BE2C (cell line): Measurements from ENCODE around the gene KAZN.

Experiments used
- DNase-seq: peaks from one replicate; pipeline ENCODE4 v3.0.0-alpha.2; 2020
- H3K27me3 ChIP-seq: fragments of 250-450 bp; sonication (Bioruptor Pico); 2 replicates; pipeline ENCODE4 v1.5.1; 2020; ENCODE audit warnings: mild to moderate bottlenecking
- H3K36me3 ChIP-seq: fragments of 250-450 bp; sonication (Bioruptor Pico); 2 replicates; pipeline ENCODE4 v1.5.1; 2020; ENCODE audit warnings: mild to moderate bottlenecking
- H3K4me1 ChIP-seq: fragments of 250-450 bp; sonication (Bioruptor Pico); 2 replicates; pipeline ENCODE4 v1.5.1; 2020
- H3K4me3 ChIP-seq: 2 replicates; pipeline ENCODE4 v1.5.1; 2011; ENCODE audit warnings: low read depth, low read length
- H3K9me3 ChIP-seq: fragments of 250-450 bp; sonication (Bioruptor Pico); 2 replicates; pipeline ENCODE4 v1.5.1; 2020
- CTCF ChIP-seq: IDR thresholded peaks from 2 replicates; pipeline ENCODE4 v1.5.1; 2012; ENCODE audit warnings: mild to moderate bottlenecking, low read depth, low read length

Gene KAZN

GRCh38 chr1:14846688-14847087, 248.2 kb downstream of the KAZN start:
- Histone ChIP-seq H3K4me1 (no peaks in the 10 kb centered on the region), H3K36me3 (no peaks in the 10 kb centered on the region), H3K9me3 (no peaks in the 10 kb centered on the region), H3K4me3 (no peak overlapping the region), H3K27me3 (no peaks in the 10 kb centered on the region)
- DNase-seq: no peak
- no peak for TF ChIP-seq CTCF

- Histone ChIP-seq H3K36me3 (no peaks in the 10 kb centered on the region), H3K4me1 (no peaks in the 10 kb centered on the region), H3K27me3 (no peaks in the 10 kb centered on the region), H3K9me3 (no peaks in the 10 kb centered on the region), H3K4me3 (no peak overlapping the region)
- DNase-seq: no peak
- no peak for TF ChIP-seq CTCF
These were observed 249.7 kb downstream of the KAZN start for GRCh38 chr1:14848203-14848602.

GRCh38 chr1:14848625-14849024, 250.1 kb downstream of the KAZN start:
- Histone ChIP-seq H3K4me3 (no peak overlapping the region), H3K4me1 (no peaks in the 10 kb centered on the region)

GRCh38 chr1:14849038-14849437, 250.6 kb downstream of the KAZN start:
- no peak for TF ChIP-seq CTCF
- no peaks in the 10 kb centered on the region for H3K36me3 ChIP-seq
- H3K27me3 ChIP-seq: no peaks in the 10 kb centered on the region
- no peaks in the 10 kb centered on the region for H3K9me3 ChIP-seq
- H3K4me1 ChIP-seq: no peaks in the 10 kb centered on the region
- no peak for DNase-seq
- H3K4me3 ChIP-seq: no peak overlapping the region

More at GRCh38 chr1:14848625-14849024, 250.1 kb downstream of the KAZN start:
- H3K9me3 ChIP-seq: no peaks in the 10 kb centered on the region
- no peaks in the 10 kb centered on the region for H3K36me3 ChIP-seq
- no peak for DNase-seq
- TF ChIP-seq CTCF: no peak
- no peaks in the 10 kb centered on the region for H3K27me3 ChIP-seq

GRCh38 chr1:14850563-14850962, 252.1 kb downstream of the KAZN start:
- no peaks in the 10 kb centered on the region for H3K27me3 ChIP-seq
- no peak overlapping the region for H3K4me3 ChIP-seq
- no peak for DNase-seq
- no peaks in the 10 kb centered on the region for H3K9me3 ChIP-seq
- TF ChIP-seq CTCF: no peak
- no peaks in the 10 kb centered on the region for H3K36me3 ChIP-seq
- H3K4me1 ChIP-seq: no peaks in the 10 kb centered on the region

- H3K27me3 ChIP-seq: no peaks in the 10 kb centered on the region
- no peaks in the 10 kb centered on the region for H3K9me3 ChIP-seq
- no peaks in the 10 kb centered on the region for H3K4me1 ChIP-seq
- H3K36me3 ChIP-seq: no peaks in the 10 kb centered on the region
- H3K4me3 ChIP-seq: no peak overlapping the region
- TF ChIP-seq CTCF: no peak
- DNase-seq: no peak
These were observed 253.3 kb downstream of the KAZN start for GRCh38 chr1:14851760-14852159.
